ENCODE measurements around the gene FAM13A.

- TF ChIP-seq BHLHE40 (IDR thresholded peaks at IDR 0.05; ENCODE audit: borderline replicate concordance): no peak
- TF ChIP-seq FOXA1 (IDR thresholded peaks at IDR 0.05): no peak
- no peak for TF ChIP-seq SP1 (IDR thresholded peaks at IDR 0.05)
- no peak for TF ChIP-seq TARDBP (IDR thresholded peaks at IDR 0.05)
- no peak for TF ChIP-seq FOXK2 (IDR thresholded peaks at IDR 0.05)
- no peak for TF ChIP-seq FOXM1 (IDR thresholded peaks at IDR 0.05; ENCODE audit: borderline replicate concordance)
- no peak for TF ChIP-seq ELF4 (IDR thresholded peaks at IDR 0.05)
- no peak for TF ChIP-seq SUZ12 (IDR thresholded peaks at IDR 0.05)
- no peak for TF ChIP-seq LEF1 (IDR thresholded peaks at IDR 0.05; ENCODE audit: borderline replicate concordance)
- no peak for TF ChIP-seq HDGF (IDR thresholded peaks at IDR 0.05; ENCODE audit: borderline replicate concordance)
- no peak for TF ChIP-seq NFRKB (IDR thresholded peaks at IDR 0.05)
- no peak for TF ChIP-seq ARNT (IDR thresholded peaks at IDR 0.05)
- TF ChIP-seq PKNOX1 (IDR thresholded peaks at IDR 0.05): no peak
- TF ChIP-seq L3MBTL2 (conservative IDR thresholded peaks at IDR 0.05): no peak
These were observed 12.5 kb upstream of the FAM13A start for GRCh38 chr4:89069481-89069880.

Measured in HEK293T (cell line).